22Rv1 (cell line): ENCODE measurements around the gene OGFOD2.
A peak's percentile ranks its signal among the peaks of the same experiment; 100 is the strongest.

Experiments used
- H3K27ac ChIP-seq: fragments of 450-650 bp; 2 replicates; pipeline ENCODE4 v1.5.1; 2017
- CTCF ChIP-seq: fragments of 450-650 bp; IDR thresholded peaks from 2 replicates; pipeline ENCODE4 v1.5.1; 2017; ENCODE audit warnings: mild to moderate bottlenecking
- ZFX ChIP-seq: fragments of 450-650 bp; IDR thresholded peaks from 2 replicates; pipeline ENCODE4 v1.6.1; 2017; ENCODE audit warnings: antibody characterized with exemption, borderline replicate concordance

OGFOD2 gene

GRCh38 chr12:122961531-122962329 is 13.3 kb upstream of the OGFOD2 start:
- TF ChIP-seq CTCF: no peak
- peak overlapping the region; percentile 22; the same call in 1 of the 2 replicates for H3K27ac ChIP-seq

- no peak overlapping the region for H3K27ac ChIP-seq
- no peak for TF ChIP-seq ZFX
- TF ChIP-seq CTCF: no peak
Observed at GRCh38 chr12:122963941-122964265, 11.1 kb upstream of the OGFOD2 start.

GRCh38 chr12:122964439-122965257 is 10.4 kb upstream of the OGFOD2 start:
- TF ChIP-seq ZFX (no peak), CTCF (no peak)

GRCh38 chr12:122965321-122965751 is 9.7 kb upstream of the OGFOD2 start:
- H3K27ac ChIP-seq: peak overlapping the region; percentile 27; the same call in 1 of the 2 replicates

More at GRCh38 chr12:122964439-122965257, 10.4 kb upstream of the OGFOD2 start:
- H3K27ac ChIP-seq: no peak overlapping the region; the same call in 1 of the 2 replicates

GRCh38 chr12:122965851-122966742 is 8.9 kb upstream of the OGFOD2 start, which contains the start of gene ABCB9:
ABCB9 (minus strand) TSS chr12:122966463; CDS start chr12:122960235, 6,228 bp downstream.
- H3K27ac ChIP-seq: peak within 1 kb of the TSS; percentile 27
- TF ChIP-seq ZFX (no peak), CTCF (no peak)

More at GRCh38 chr12:122965321-122965751, 9.7 kb upstream of the OGFOD2 start:
- TF ChIP-seq CTCF: no peak
- no peak for TF ChIP-seq ZFX

- H3K27ac ChIP-seq: no peak overlapping the region; the same call in 1 of the 2 replicates
- TF ChIP-seq CTCF: no peak
- TF ChIP-seq ZFX: no peak
Observed at GRCh38 chr12:122966743-122967550, 8.1 kb upstream of the OGFOD2 start.
